ENCODE results near the gene CCSER2. TPM values are rescaled to one million over a fixed set of nuclear protein-coding genes. Genes with fewer than 3 reads are reported as not detected.

The CCSER2 gene
- total RNA-seq, 4 donors from 2014 or later: 50.1 to 71.0 (median 58.4) TPM

DNA sequence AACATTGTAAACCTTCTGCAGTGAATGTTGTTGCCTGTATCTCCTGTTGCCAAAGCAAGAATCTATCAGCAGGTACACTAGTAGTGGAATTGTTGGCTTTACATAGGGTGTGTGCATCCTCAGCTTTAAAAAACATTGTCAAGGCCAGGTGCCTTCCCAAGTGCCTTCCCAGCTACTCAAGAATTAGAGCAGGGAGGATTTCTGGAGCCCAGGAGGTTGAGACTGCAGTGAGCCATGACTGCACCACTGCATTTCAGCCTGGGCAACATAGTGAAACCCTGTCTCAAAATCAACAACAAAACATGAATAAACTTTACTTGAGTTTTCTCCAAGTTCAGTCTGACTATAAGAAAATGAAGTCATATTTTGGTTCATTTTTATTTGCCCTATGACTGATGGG is 217.3 kb downstream of the CCSER2 start:
- peaks cover 26 to 33% of the 10 kb centered on the region in 2 donors for H3K4me1 ChIP-seq
- H3K27me3 ChIP-seq: no peaks in the 10 kb centered on the region
- H3K4me3 ChIP-seq (replicated peaks in 1 of 3): no peak overlapping the region
- TF ChIP-seq POLR2A (IDR thresholded peaks at IDR 0.05): no peak
- TF ChIP-seq, protein P1, sequence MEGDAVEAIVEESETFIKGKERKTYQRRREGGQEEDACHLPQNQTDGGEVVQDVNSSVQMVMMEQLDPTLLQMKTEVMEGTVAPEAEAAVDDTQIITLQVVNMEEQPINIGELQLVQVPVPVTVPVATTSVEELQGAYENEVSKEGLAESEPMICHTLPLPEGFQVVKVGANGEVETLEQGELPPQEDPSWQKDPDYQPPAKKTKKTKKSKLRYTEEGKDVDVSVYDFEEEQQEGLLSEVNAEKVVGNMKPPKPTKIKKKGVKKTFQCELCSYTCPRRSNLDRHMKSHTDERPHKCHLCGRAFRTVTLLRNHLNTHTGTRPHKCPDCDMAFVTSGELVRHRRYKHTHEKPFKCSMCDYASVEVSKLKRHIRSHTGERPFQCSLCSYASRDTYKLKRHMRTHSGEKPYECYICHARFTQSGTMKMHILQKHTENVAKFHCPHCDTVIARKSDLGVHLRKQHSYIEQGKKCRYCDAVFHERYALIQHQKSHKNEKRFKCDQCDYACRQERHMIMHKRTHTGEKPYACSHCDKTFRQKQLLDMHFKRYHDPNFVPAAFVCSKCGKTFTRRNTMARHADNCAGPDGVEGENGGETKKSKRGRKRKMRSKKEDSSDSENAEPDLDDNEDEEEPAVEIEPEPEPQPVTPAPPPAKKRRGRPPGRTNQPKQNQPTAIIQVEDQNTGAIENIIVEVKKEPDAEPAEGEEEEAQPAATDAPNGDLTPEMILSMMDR (IDR thresholded peaks at IDR 0.05): no peak
- H3K9me3 ChIP-seq: no peaks in the 10 kb centered on the region
- intact Hi-C loops (cut with DNase I): no loop called here
- no peaks in the 10 kb centered on the region for H3K36me3 ChIP-seq
- H3K27ac ChIP-seq: peak overlapping the region; percentile 51 to 85 (median 83)
- DNase-seq: peak; percentile 80 to 82

DNA sequence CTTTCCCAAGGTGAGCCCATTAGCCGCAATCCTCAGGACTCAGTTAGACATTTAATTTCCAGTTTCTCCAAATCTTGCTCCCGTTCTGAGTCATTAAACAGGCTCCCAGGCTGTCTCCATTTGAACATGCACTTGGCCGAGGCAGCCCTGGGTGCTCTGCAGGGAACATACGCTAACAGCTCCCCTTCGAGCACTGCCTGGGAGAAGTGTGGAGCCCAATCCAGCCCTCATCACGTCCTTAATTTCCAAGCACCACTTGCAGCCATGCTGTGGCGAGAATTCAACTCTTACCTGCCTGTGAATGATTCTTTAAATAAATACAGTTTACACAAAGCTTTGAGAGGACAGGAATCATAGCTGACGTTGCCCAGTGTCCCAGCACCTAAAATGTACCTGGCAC is 218.2 kb downstream of the CCSER2 start:
- no peaks in the 10 kb centered on the region for H3K9me3 ChIP-seq
- no peaks in the 10 kb centered on the region for H3K36me3 ChIP-seq
- H3K27ac ChIP-seq: peak overlapping the region; percentile 51 to 85 (median 83)
- H3K4me1 ChIP-seq: peaks cover 28 to 35% of the 10 kb centered on the region in 2 donors
- no peak overlapping the region for H3K4me3 ChIP-seq (replicated peaks in 1 of 3)
- TF ChIP-seq, protein P1 (IDR thresholded peaks at IDR 0.05): no peak
- no peak for TF ChIP-seq POLR2A (IDR thresholded peaks at IDR 0.05)
- 28 to 38% methylated on average over 8 of the region's 8 CpGs for WGBS, 2 donors
- H3K27me3 ChIP-seq: no peaks in the 10 kb centered on the region
- peak; percentile 71 to 81 for DNase-seq
- intact Hi-C loops (cut with DNase I): no loop called here

DNA sequence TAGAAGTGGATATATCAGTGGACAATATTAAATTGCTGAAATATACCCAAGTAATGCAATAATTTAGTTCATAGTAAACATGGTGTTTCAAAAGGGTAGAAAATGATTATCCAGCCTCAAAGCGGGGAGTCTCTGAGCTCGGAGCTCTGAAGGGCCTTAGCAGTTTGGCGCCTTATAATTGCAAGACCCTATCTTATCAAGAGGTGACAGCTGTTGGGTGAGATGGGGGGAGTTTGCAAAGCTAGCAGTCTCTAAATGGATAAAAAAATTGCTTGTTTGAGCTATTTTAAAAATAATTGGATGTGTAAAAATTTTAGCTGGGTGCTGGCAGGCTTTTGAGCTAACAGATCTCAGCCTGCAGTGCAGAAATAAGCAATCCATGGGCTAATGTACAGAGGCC is 219.2 kb downstream of the CCSER2 start:
- H3K36me3 ChIP-seq: no peaks in the 10 kb centered on the region
- DNase-seq: no peak
- H3K4me3 ChIP-seq (replicated peaks in 1 of 3): no peak overlapping the region
- intact Hi-C loops (cut with DNase I): no loop called here
- H3K4me1 ChIP-seq: peaks cover 32 to 41% of the 10 kb centered on the region in 2 donors
- 94 to 96% methylated on average over 3 of the region's 3 CpGs for WGBS, 2 donors
- H3K27me3 ChIP-seq: no peaks in the 10 kb centered on the region
- no peak overlapping the region for H3K27ac ChIP-seq
- no peak for TF ChIP-seq POLR2A (IDR thresholded peaks at IDR 0.05)
- TF ChIP-seq, protein P1 (IDR thresholded peaks at IDR 0.05): no peak
- no peaks in the 10 kb centered on the region for H3K9me3 ChIP-seq

DNA sequence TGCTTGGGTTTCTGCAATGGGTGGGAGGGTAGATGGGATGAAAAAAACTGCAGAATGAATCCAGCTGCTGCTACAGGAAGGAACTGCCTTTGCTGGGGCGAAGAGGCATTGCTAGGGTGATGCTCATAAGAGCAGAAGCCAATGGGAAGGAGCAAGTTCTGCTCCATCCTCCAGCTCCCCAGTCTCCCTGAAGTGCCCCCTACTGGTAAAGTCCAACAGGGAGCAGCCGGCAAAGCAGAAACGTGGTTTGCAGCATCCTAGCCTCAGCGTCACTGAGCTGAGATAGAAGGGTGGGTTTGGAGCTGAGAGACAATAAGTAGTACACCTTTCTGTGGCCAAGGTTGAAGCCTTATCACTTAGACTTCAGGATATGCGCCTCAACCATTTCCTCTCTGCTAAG is 220.5 kb downstream of the CCSER2 start:
- Histone ChIP-seq H3K4me3 (replicated peaks in 1 of 3) (no peak overlapping the region), H3K27me3 (no peaks in the 10 kb centered on the region), H3K36me3 (no peaks in the 10 kb centered on the region), H3K4me1 (peaks cover 32 to 41% of the 10 kb centered on the region in 2 donors), H3K9me3 (no peaks in the 10 kb centered on the region), H3K27ac (no peak overlapping the region)
- WGBS, 2 donors: 73 to 79% methylated on average over 5 of the region's 5 CpGs
- TF ChIP-seq POLR2A (IDR thresholded peaks at IDR 0.05): no peak
- TF ChIP-seq, protein P1 (IDR thresholded peaks at IDR 0.05): no peak
- DNase-seq: no peak
- intact Hi-C loops (cut with DNase I): no loop called here

DNA sequence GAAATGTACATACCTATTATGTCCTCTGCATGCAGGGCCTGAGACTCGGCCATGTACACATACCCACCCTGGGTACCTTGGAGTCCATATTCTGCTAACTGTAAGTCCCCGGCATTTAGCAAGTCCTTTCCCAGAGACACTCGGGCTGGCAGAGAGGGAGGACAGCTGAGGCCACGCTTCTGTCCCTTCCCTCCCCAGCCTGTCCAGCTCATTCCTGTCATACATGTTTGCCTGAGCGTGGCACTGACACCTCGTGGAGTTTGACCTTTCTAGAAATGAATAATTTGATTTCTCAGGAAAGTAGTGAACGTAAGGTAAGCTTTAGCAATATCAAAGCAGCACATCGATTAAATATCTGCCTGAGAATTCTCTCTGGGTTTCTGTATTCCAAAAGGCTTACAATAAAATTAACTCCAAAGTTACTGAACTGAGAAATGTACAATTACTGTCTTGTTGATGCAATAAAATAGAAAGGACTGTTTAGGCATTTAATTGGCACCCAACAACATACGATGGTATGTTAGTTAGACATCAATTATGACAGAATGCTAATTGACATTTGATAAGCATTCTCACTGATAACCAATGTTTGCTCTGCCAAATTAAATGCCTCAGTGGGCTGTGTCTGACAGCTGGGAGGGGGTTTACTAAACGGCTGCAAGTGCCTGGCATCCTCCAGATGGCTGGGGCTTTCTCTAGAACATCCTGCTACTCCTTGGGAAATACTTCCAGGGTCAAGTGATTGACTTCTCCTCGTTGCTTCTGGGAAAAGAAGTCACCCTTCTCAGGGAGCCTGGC is 221.2 kb downstream of the CCSER2 start:
- Histone ChIP-seq H3K9me3 (no peaks in the 10 kb centered on the region), H3K27me3 (no peaks in the 10 kb centered on the region), H3K4me1 (peaks cover 31 to 38% of the 10 kb centered on the region in 2 donors), H3K36me3 (no peaks in the 10 kb centered on the region), H3K4me3 (replicated peaks in 1 of 3) (no peak overlapping the region), H3K27ac (no peak overlapping the region)
- TF ChIP-seq, protein P1 (IDR thresholded peaks at IDR 0.05): no peak
- TF ChIP-seq POLR2A (IDR thresholded peaks at IDR 0.05): no peak
- DNase-seq: peak in 1 of 2 donors; percentile 22
- intact Hi-C loops (cut with DNase I): no loop called here
- 57 to 70% methylated on average over 11 of the region's 11 CpGs for WGBS, 2 donors

Data from thyroid gland (tissue), 4 donors.